OCI-LY7 (cell line): ENCODE measurements around the gene ACAP1.

Experiments
- CTCF ChIP-seq: fragments of 200-600 bp; sonication (generic); conservative IDR thresholded peaks from 2 replicates; pipeline ENCODE4 v1.5.1; 2014; ENCODE audit warnings: mild to moderate bottlenecking, antibody characterized with exemption, low read length, moderate library complexity, mixed read lengths
- EZH2phosphoT487 ChIP-seq: fragments of 200-600 bp; sonication (generic); IDR thresholded peaks from 2 replicates; pipeline ENCODE4 v1.6.1; 2018; ENCODE audit warnings: low read depth, borderline replicate concordance, mild to moderate bottlenecking, mixed run types, antibody characterized with exemption, low read length, moderate library complexity, mixed read lengths

- TF ChIP-seq CTCF (no peak), EZH2phosphoT487 (no peak)
Observed at GRCh38 chr17:7322520-7323194, 13.7 kb upstream of the ACAP1 start.
